ENCODE data around the gene ZNF644.

ZNF644 gene

GRCh38 chr1:91036894-91037829 is 15.3 kb upstream of the ZNF644 start:
- H3K36me3 Mint-ChIP-seq (ENCODE audit: low read depth): peaks cover 4% of the 10 kb centered on the region
- H3K9me3 Mint-ChIP-seq: peaks cover 4% of the 10 kb centered on the region
- no peaks in the 10 kb centered on the region for H3K4me1 Mint-ChIP-seq (ENCODE audit: low read depth)
- no peak overlapping the region for H3K4me3 Mint-ChIP-seq
- H3K27ac Mint-ChIP-seq: no peak overlapping the region
- H3K27me3 Mint-ChIP-seq: peaks cover 20% of the 10 kb centered on the region

- no peak overlapping the region for H3K27ac Mint-ChIP-seq
- H3K4me3 Mint-ChIP-seq: no peak overlapping the region
- H3K27me3 Mint-ChIP-seq: peaks cover 28% of the 10 kb centered on the region
- H3K4me1 Mint-ChIP-seq (ENCODE audit: low read depth): no peaks in the 10 kb centered on the region
- H3K9me3 Mint-ChIP-seq: no peaks in the 10 kb centered on the region
- H3K36me3 Mint-ChIP-seq (ENCODE audit: low read depth): no peaks in the 10 kb centered on the region
Observed at GRCh38 chr1:91032349-91032748, 10.5 kb upstream of the ZNF644 start.

- Mint-ChIP-seq H3K4me1 (ENCODE audit: low read depth) (no peaks in the 10 kb centered on the region), H3K4me3 (no peak overlapping the region), H3K27ac (no peak overlapping the region), H3K36me3 (ENCODE audit: low read depth) (no peaks in the 10 kb centered on the region), H3K9me3 (no peaks in the 10 kb centered on the region), H3K27me3 (peaks cover 24% of the 10 kb centered on the region)
Observed at GRCh38 chr1:91031081-91031480, 9.2 kb upstream of the ZNF644 start.

GRCh38 chr1:91026777-91027176 is 4.9 kb upstream of the ZNF644 start:
- Mint-ChIP-seq H3K36me3 (ENCODE audit: low read depth) (no peaks in the 10 kb centered on the region), H3K27ac (no peak overlapping the region), H3K27me3 (peaks cover 7% of the 10 kb centered on the region), H3K9me3 (no peaks in the 10 kb centered on the region), H3K4me1 (ENCODE audit: low read depth) (peaks cover 27% of the 10 kb centered on the region), H3K4me3 (no peak overlapping the region)

- no peak overlapping the region for H3K27ac Mint-ChIP-seq
- H3K4me1 Mint-ChIP-seq (ENCODE audit: low read depth): peaks cover 27% of the 10 kb centered on the region
- H3K4me3 Mint-ChIP-seq: no peak overlapping the region
- H3K27me3 Mint-ChIP-seq: peaks cover 5% of the 10 kb centered on the region
- no peaks in the 10 kb centered on the region for H3K36me3 Mint-ChIP-seq (ENCODE audit: low read depth)
- no peaks in the 10 kb centered on the region for H3K9me3 Mint-ChIP-seq
Observed at GRCh38 chr1:91026320-91026719, 4.5 kb upstream of the ZNF644 start.

DNA sequence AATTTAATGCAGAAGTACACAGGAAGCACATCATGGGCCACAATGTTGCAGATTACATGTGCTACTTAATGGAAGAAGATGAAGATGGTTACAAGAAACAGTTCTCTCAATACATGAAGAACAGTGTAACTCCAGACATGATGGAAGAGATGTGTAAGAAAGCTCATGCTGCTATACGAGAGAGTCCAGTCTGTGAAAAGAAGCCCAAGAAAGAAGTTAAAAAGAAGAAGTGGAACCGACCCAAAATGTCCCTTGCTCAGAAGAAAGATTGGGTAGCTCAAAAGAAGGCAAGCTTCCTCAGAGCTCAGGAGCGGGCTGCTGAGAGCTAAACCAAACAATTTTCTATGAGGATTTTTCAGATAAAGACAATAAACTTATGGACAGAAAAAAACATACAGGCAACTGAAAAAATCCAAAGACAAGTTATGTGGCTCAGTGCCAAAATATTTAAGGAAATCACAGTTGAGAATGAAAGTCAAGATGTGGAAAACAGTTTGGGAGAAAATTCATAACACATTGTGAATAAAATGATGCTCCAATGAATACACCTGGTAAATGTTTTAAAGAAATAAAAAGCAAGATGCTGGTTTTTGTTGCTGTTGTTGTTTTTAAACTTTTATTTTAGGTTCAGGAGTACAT is 2.8 kb upstream of the ZNF644 start:
- no peaks in the 10 kb centered on the region for H3K27me3 Mint-ChIP-seq
- peak overlapping the region; percentile 29 for H3K27ac Mint-ChIP-seq
- H3K9me3 Mint-ChIP-seq: no peaks in the 10 kb centered on the region
- H3K4me3 Mint-ChIP-seq: peak overlapping the region; percentile 14
- H3K36me3 Mint-ChIP-seq (ENCODE audit: low read depth): peaks cover 12% of the 10 kb centered on the region
- H3K4me1 Mint-ChIP-seq (ENCODE audit: low read depth): peaks cover 43% of the 10 kb centered on the region

GRCh38 chr1:91022518-91022929 is 689 bp upstream of the ZNF644 start:
- Mint-ChIP-seq H3K4me1 (ENCODE audit: low read depth) (peaks cover 63% of the 10 kb centered on the region), H3K27me3 (no peaks in the 10 kb centered on the region)

GRCh38 chr1:91020967-91021685 is 709 bp downstream of the ZNF644 start:
- Mint-ChIP-seq H3K9me3 (no peaks in the 10 kb centered on the region), H3K4me3 (peak overlapping the region; percentile 98), H3K36me3 (ENCODE audit: low read depth) (peaks cover 33% of the 10 kb centered on the region), H3K27ac (peak overlapping the region; percentile 96), H3K4me1 (ENCODE audit: low read depth) (peaks cover 73% of the 10 kb centered on the region), H3K27me3 (no peaks in the 10 kb centered on the region)

More at GRCh38 chr1:91022518-91022929, 689 bp upstream of the ZNF644 start:
- Mint-ChIP-seq H3K4me3 (peak overlapping the region; percentile 98), H3K36me3 (ENCODE audit: low read depth) (peaks cover 31% of the 10 kb centered on the region), H3K27ac (peak overlapping the region; percentile 99), H3K9me3 (no peaks in the 10 kb centered on the region)

DNA sequence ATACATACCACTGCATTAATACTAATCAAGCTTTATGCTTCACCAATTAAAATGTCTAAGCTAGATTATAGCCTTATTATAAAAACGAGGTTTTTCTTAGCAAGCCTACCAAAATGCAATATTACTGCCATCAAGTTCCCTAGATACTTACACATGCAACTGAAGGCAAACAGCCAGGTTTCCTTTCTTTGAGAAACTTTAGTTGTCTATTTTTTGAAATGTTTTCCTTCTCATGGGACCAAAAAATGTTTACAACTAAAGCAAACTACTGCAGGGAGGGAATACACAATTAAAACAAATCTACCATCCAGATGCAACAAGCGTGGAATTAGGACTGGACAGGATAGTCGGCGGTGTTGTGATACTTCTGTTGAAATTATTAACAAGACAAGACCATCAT is 1.3 kb downstream of the ZNF644 start:
- Mint-ChIP-seq H3K4me3 (peak overlapping the region; percentile 98), H3K4me1 (ENCODE audit: low read depth) (peaks cover 79% of the 10 kb centered on the region), H3K27ac (peak overlapping the region; percentile 96), H3K27me3 (no peaks in the 10 kb centered on the region), H3K9me3 (no peaks in the 10 kb centered on the region), H3K36me3 (ENCODE audit: low read depth) (peaks cover 37% of the 10 kb centered on the region)

- Mint-ChIP-seq H3K27me3 (no peaks in the 10 kb centered on the region), H3K36me3 (ENCODE audit: low read depth) (peaks cover 41% of the 10 kb centered on the region), H3K9me3 (no peaks in the 10 kb centered on the region), H3K27ac (peak overlapping the region; percentile 50), H3K4me3 (peak overlapping the region; percentile 61), H3K4me1 (ENCODE audit: low read depth) (peaks cover 78% of the 10 kb centered on the region)
Observed at GRCh38 chr1:91018006-91018405, 3.8 kb downstream of the ZNF644 start.

- Mint-ChIP-seq H3K4me3 (no peak overlapping the region), H3K4me1 (ENCODE audit: low read depth) (peaks cover 83% of the 10 kb centered on the region), H3K27me3 (no peaks in the 10 kb centered on the region), H3K9me3 (no peaks in the 10 kb centered on the region), H3K27ac (no peak overlapping the region), H3K36me3 (ENCODE audit: low read depth) (peaks cover 44% of the 10 kb centered on the region)
Observed at GRCh38 chr1:91015794-91016550, 5.9 kb downstream of the ZNF644 start.

DNA sequence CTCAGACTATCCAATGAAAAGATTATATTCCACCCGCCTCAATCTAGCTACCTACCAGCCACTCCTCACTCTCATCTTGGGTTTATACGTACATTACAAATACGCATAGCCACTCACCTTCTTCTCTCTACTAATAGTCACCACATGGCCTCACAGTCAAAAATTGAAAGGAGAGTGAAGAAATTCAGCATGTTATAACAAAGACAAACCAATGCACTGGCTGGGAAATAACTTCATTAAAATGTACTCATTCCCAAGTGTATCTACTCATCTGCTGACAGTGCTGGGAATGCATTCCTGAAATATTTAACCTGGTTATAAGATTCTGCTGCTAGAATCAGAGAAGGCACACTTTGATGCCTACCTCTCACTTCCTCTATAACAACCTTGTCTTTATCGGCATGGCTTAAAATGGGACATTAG is 6.5 kb downstream of the ZNF644 start:
- Mint-ChIP-seq H3K27ac (no peak overlapping the region), H3K9me3 (no peaks in the 10 kb centered on the region), H3K4me3 (no peak overlapping the region), H3K36me3 (ENCODE audit: low read depth) (peaks cover 38% of the 10 kb centered on the region), H3K4me1 (ENCODE audit: low read depth) (peaks cover 80% of the 10 kb centered on the region), H3K27me3 (no peaks in the 10 kb centered on the region)

DNA sequence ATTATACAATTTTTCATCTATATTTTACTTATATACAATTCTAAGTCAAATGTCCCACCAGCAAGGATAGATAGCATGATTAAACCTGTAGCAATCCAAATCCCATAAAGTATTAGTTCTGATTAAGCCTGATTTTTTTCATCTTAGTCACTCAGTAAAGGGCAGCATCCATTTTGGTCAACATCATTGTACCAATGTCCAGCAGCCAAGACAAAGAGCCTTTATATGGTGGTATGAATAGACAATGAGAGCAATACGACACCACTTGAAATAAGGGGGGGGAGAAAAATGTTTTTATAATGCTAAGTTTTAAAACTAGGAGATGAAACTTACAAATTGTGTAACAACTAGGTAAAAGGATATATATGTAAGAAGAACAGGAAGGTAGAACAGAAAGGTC is 7.4 kb downstream of the ZNF644 start:
- Mint-ChIP-seq H3K4me1 (ENCODE audit: low read depth) (peaks cover 79% of the 10 kb centered on the region), H3K36me3 (ENCODE audit: low read depth) (peaks cover 32% of the 10 kb centered on the region)

GRCh38 chr1:91013302-91013701 is 8.5 kb downstream of the ZNF644 start:
- Mint-ChIP-seq H3K27me3 (no peaks in the 10 kb centered on the region), H3K4me1 (ENCODE audit: low read depth) (peaks cover 74% of the 10 kb centered on the region), H3K27ac (peak overlapping the region; percentile 41), H3K4me3 (no peak overlapping the region), H3K9me3 (no peaks in the 10 kb centered on the region), H3K36me3 (ENCODE audit: low read depth) (peaks cover 27% of the 10 kb centered on the region)

More for the DNA sequence above, 7.4 kb downstream of the ZNF644 start:
- Mint-ChIP-seq H3K4me3 (no peak overlapping the region), H3K27me3 (no peaks in the 10 kb centered on the region), H3K27ac (no peak overlapping the region), H3K9me3 (no peaks in the 10 kb centered on the region)

Data from stimulated activated naive CD8-positive, alpha-beta T cell treated with anti-CD3 and anti-CD28 coated beads, Interleukin-15, Interleukin-2, amounts not matched to agents 100 ng/mL and 50 ng/mL, for 24 hours (primary cell).